HL-60 (cell line): Measurements from ENCODE around the gene SNX20.

Experiments used
- DNase-seq, 2 experiments: peaks; one replicate each; pipeline ENCODE4 v3.0.0-alpha.2; 2010 to 2020; ENCODE audit warnings: low read depth in 1 of 2, low spot score in 1 of 2
- H3K27ac ChIP-seq: fragments of 250-450 bp; sonication (Bioruptor Pico); replicated peaks from 2 replicates; pipeline ENCODE4 v1.5.1; 2020; ENCODE audit warnings: mild to moderate bottlenecking, moderate library complexity
- H3K27me3 ChIP-seq: fragments of 250-450 bp; sonication (Bioruptor Pico); 2 replicates; pipeline ENCODE4 v1.5.1; 2021; ENCODE audit warnings: mild to moderate bottlenecking, moderate library complexity; ENCODE audit not compliant: insufficient read depth, poor library complexity, severe bottlenecking
- H3K4me3 ChIP-seq: replicated peaks from 2 replicates; pipeline ENCODE4 v1.5.1; 2011; ENCODE audit warnings: mild to moderate bottlenecking, control low read depth, low read length; ENCODE audit not compliant: insufficient read depth
- CTCF ChIP-seq: IDR thresholded peaks from one replicate; pipeline ENCODE4 v1.5.1; 2011; ENCODE audit warnings: low read length, control low read depth, inconsistent platforms; ENCODE audit not compliant: insufficient read depth
- GABPA ChIP-seq: IDR thresholded peaks from 2 replicates; pipeline ENCODE4 v1.6.1; 2012; ENCODE audit warnings: low read depth
- POLR2AphosphoS5 ChIP-seq: IDR thresholded peaks from 2 replicates; pipeline ENCODE4 v1.6.1; 2012; ENCODE audit warnings: low read depth
- REST ChIP-seq: IDR thresholded peaks from 2 replicates; pipeline ENCODE4 v1.6.1; 2012; ENCODE audit warnings: low read depth; ENCODE audit not compliant: insufficient replicate concordance
- SPI1 ChIP-seq: IDR thresholded peaks from 2 replicates; pipeline ENCODE4 v1.6.1; 2012; ENCODE audit warnings: low read depth, mild to moderate bottlenecking, borderline replicate concordance

SNX20 gene

GRCh38 chr16:50666658-50667496 lies 14.2 kb downstream of the SNX20 start:
- DNase-seq = no peak
- TF ChIP-seq GABPA (no peak), REST (no peak), CTCF (no peak), POLR2AphosphoS5 (no peak), SPI1 (no peak)
- H3K27ac ChIP-seq = no peak overlapping the region
- H3K27me3 ChIP-seq = no peaks in the 10 kb centered on the region
- no peak overlapping the region for H3K4me3 ChIP-seq

- DNase-seq = peak; percentile 37 to 76
- Histone ChIP-seq H3K27me3 (no peaks in the 10 kb centered on the region), H3K4me3 (peak overlapping the region; percentile 39), H3K27ac (no peak overlapping the region)
- peak; percentile 68 for TF ChIP-seq CTCF
- no peak; the same call in 1 of the 2 replicates for TF ChIP-seq POLR2AphosphoS5
These were observed 15.8 kb downstream of the SNX20 start for GRCh38 chr16:50665128-50665878.

- no peak for DNase-seq
- no peak for TF ChIP-seq CTCF
- no peak for TF ChIP-seq POLR2AphosphoS5
- no peak for TF ChIP-seq GABPA
- no peak for TF ChIP-seq SPI1
- no peak for TF ChIP-seq REST
- no peaks in the 10 kb centered on the region for H3K27me3 ChIP-seq
- H3K27ac ChIP-seq = no peak overlapping the region
- H3K4me3 ChIP-seq = no peak overlapping the region
These were observed 16.8 kb downstream of the SNX20 start for GRCh38 chr16:50664270-50664669.
